Karpas-422 (cell line): ENCODE data around the gene C6. TPM values are rescaled to one million over a fixed set of nuclear protein-coding genes. Genes with fewer than 3 reads are reported as not detected.

ENCODE experiments used
- DNase-seq: peaks from one replicate; pipeline ENCODE4 v3.0.0-alpha.2; 2015
- H2AFZ ChIP-seq: fragments of 200-600 bp; sonication (generic); 2 replicates; pipeline ENCODE4 v1.6.1; 2014; ENCODE audit warnings: antibody characterized with exemption, low read length, mixed read lengths
- H3K27ac ChIP-seq: fragments of 200-600 bp; sonication (generic); 2 replicates; pipeline ENCODE4 v1.5.1; 2014; ENCODE audit warnings: mild to moderate bottlenecking, low read length, moderate library complexity
- H3K27me3 ChIP-seq: fragments of 200-600 bp; sonication (generic); 2 replicates; pipeline ENCODE4 v1.6.1; 2014; ENCODE audit warnings: low read length, mixed read lengths
- H3K36me3 ChIP-seq: fragments of 200-600 bp; sonication (generic); 2 replicates; pipeline ENCODE4 v1.6.1; 2014; ENCODE audit warnings: low read length, mixed read lengths; ENCODE audit not compliant: insufficient read depth
- H3K4me1 ChIP-seq: fragments of 200-600 bp; sonication (generic); 2 replicates; pipeline ENCODE4 v1.6.1; 2014; ENCODE audit warnings: mild to moderate bottlenecking, low read length, mixed read lengths
- H3K4me2 ChIP-seq: fragments of 200-600 bp; sonication (generic); 2 replicates; pipeline ENCODE4 v1.6.1; 2014; ENCODE audit warnings: low read length, low read depth, mild to moderate bottlenecking; ENCODE audit not compliant: poor library complexity, severe bottlenecking
- H3K4me3 ChIP-seq: fragments of 200-600 bp; sonication (generic); 2 replicates; pipeline ENCODE4 v1.5.1; 2014; ENCODE audit warnings: mild to moderate bottlenecking, antibody characterized with exemption, low read length, mixed read lengths
- H3K79me2 ChIP-seq: fragments of 200-600 bp; sonication (generic); 2 replicates; pipeline ENCODE4 v1.6.1; 2014; ENCODE audit warnings: mild to moderate bottlenecking, low read length, mixed read lengths
- H3K9ac ChIP-seq: fragments of 200-600 bp; sonication (generic); 2 replicates; pipeline ENCODE4 v1.6.0; 2014; ENCODE audit warnings: low read length
- H3K9me2 ChIP-seq: fragments of 200-600 bp; sonication (generic), shearing (Covaris generic); replicated peaks from 2 replicates; pipeline ENCODE4 v1.6.0; 2014; ENCODE audit warnings: mild to moderate bottlenecking, low read length, moderate library complexity; ENCODE audit not compliant: insufficient read depth
- H3K9me3 ChIP-seq: fragments of 300-700, 200-600 bp; sonication (generic); 2 replicates; pipeline ENCODE4 v1.6.1; 2014; ENCODE audit warnings: low read length, mixed read lengths
- H4K20me1 ChIP-seq: fragments of 200-600 bp; sonication (generic); 2 replicates; pipeline ENCODE4 v1.6.1; 2014; ENCODE audit warnings: mild to moderate bottlenecking, antibody characterized with exemption, low read length, low read depth; ENCODE audit not compliant: insufficient read depth
- total RNA-seq: library from RNA; depleted of rRNA; stranded (reverse); fragments of >200 nt; shearing (Covaris generic); gene quantifications from 2 replicates; pipeline ENCODE4 v1.2.3, GENCODE V29; 2014; ENCODE audit warnings: low replicate concordance

C6 gene
- total RNA-seq, 1 experiment from 2014 or later, result not detected

DNA sequence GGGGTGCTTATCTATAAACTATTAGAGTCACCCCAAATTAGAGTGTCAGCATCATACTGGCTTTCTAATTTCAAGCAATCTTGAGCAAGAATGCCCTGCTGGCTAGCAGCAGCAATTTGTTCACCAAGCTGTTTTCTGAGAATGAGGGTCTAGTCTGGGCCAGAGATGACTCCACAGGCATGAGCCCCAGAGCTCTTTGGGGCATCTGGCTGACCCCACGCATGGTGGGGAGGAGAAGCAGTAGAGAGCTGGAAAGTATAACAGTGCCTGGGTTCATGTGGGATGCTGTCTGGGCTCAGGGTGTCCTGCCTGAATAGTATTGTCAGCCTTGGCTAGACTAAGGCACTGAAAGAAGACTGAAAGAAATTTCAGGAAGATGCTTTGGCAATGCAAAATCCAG lies 64.9 kb downstream of the C6 start:
- Histone ChIP-seq H3K27me3 (no peaks in the 10 kb centered on the region), H2AFZ (no peak overlapping the region), H3K27ac (no peak overlapping the region), H3K9me2 (no peaks in the 10 kb centered on the region; the same call in 1 of the 2 replicates), H3K4me2 (no peak overlapping the region), H3K79me2 (no peaks in the 10 kb centered on the region), H3K4me3 (no peak overlapping the region), H4K20me1 (no peaks in the 10 kb centered on the region), H3K36me3 (no peaks in the 10 kb centered on the region), H3K9ac (no peak overlapping the region), H3K9me3 (no peaks in the 10 kb centered on the region), H3K4me1 (peaks cover 2% of the 10 kb centered on the region; the same call in 1 of the 2 replicates)
- DNase-seq, result no peak

DNA sequence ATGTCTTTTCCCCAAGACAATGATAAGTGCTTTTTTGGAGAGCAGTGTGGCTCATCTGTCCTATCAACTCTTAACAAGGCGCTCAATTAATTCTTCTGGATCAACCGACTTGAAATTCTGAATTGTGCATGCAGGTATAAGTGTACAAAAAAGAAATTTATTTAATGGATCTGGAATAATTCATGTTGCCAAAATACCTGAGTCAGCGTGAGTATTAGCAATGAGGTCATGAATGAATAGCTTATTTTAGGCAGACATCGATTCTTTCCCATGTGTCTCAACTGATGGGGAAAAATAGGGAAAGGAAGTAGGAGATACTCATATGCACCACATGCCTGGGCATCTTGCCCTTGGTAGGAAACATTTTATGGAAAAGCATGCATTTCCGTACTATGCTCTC lies 68.0 kb downstream of the C6 start:
- Histone ChIP-seq H3K9me2 (no peaks in the 10 kb centered on the region; the same call in 1 of the 2 replicates), H3K79me2 (no peaks in the 10 kb centered on the region), H3K4me1 (no peaks in the 10 kb centered on the region), H4K20me1 (no peaks in the 10 kb centered on the region), H3K9ac (no peak overlapping the region), H3K4me2 (no peak overlapping the region), H3K27ac (no peak overlapping the region), H3K9me3 (no peaks in the 10 kb centered on the region), H3K27me3 (no peaks in the 10 kb centered on the region), H3K4me3 (no peak overlapping the region), H3K36me3 (no peaks in the 10 kb centered on the region), H2AFZ (no peak overlapping the region)
- DNase-seq, result no peak

DNA sequence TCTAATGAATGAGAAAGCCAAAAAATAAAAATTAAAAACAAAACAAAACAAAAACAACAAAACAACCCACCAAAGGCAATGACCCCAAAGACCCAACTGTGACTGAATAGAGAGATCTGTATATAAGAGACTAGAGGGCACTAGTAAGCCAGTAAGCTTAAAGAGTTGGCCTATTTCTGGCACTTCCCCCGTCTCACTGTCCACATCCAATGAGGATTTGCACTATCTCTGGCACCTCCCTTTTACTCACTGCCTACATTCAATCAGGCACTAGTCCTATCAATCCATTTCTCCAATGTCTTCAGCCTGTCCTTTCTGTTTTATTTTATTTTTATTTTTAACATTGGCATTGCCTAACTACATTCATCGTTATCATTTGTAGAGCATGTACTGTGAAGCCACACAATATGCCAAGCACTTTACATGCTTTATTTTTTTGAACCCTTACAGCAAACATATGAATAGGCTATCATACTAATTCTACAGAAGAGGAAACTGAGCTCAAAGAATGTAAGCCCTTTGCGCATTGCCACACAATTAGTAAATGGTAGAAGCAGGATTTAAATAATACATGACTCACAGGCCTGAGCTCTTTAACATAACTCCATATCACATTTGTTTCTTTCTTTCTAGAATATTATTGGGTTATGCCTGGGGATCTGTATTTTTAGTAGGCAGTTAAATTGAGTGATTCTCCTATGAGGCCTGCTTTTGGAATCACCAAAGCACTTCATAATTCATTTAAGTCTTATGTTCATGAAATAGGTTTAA lies 70.0 kb downstream of the C6 start:
- no peaks in the 10 kb centered on the region for H3K27me3 ChIP-seq
- DNase-seq, result no peak
- no peaks in the 10 kb centered on the region for H3K36me3 ChIP-seq
- no peaks in the 10 kb centered on the region for H3K9me3 ChIP-seq
- no peaks in the 10 kb centered on the region; the same call in 1 of the 2 replicates for H3K9me2 ChIP-seq
- H3K4me1 ChIP-seq, result peaks cover 17% of the 10 kb centered on the region
- H3K4me3 ChIP-seq, result no peak overlapping the region
- H3K79me2 ChIP-seq, result no peaks in the 10 kb centered on the region
- H3K27ac ChIP-seq, result no peak overlapping the region
- H3K9ac ChIP-seq, result no peak overlapping the region
- no peak overlapping the region for H2AFZ ChIP-seq
- H4K20me1 ChIP-seq, result no peaks in the 10 kb centered on the region
- H3K4me2 ChIP-seq, result no peak overlapping the region

DNA sequence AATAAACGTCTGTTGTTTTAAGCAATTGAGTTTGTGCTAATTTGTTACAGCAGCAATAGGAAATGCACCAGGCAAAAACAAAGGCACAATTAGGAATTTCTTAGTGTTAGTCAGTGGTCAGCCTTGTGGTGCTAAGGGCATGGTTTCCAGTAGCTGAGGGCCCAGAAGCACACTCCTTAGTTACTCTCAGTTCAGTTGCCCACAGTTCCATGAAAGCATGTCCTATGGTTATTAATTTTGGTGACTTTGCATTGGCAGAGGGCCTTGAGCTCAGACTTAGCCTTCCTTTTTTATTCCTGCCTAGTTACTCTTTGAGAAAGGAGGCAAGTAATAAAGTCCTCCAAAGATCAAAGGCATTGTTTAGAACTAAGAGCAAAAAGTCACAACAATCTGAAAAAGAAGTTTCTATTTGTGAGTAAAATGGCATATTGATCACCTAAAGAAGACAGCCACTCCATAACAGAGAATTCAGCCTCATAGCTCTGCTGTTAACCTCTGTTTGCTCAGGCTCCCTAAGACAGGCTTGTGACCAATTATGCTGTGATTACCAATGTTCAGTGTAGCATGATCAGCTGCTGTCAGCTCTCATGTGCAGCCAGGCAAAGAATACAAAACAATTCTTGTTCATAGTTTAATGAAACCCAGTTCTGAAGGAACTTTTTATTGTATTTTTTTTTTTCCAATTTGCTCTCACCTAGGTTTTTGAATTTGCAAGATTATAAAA lies 85.2 kb downstream of the C6 start:
- no peak for DNase-seq

DNA sequence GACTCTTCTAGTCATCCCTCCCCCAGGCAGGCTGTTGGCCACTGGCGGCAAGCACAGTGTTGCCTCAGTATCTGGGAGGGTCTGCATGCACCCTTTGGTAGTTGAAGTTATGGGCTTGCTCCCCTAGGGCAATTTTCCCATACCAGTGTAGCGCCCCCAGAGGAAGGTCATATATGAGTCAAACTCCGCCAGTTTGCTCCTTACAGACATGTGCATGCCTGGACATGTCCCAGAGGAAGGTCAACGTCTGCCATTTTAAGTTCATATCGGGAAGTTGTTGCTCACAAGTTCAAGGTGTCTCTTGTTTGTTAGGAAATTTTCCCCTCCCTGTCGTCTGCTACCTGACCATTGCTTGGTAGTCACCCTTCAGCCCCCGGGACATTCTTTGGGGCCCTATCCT lies 90.9 kb downstream of the C6 start:
- Histone ChIP-seq H3K79me2 (no peaks in the 10 kb centered on the region), H4K20me1 (no peaks in the 10 kb centered on the region), H3K27ac (no peak overlapping the region), H3K9me2 (no peaks in the 10 kb centered on the region), H2AFZ (no peak overlapping the region), H3K36me3 (no peaks in the 10 kb centered on the region), H3K4me2 (no peak overlapping the region), H3K9me3 (no peaks in the 10 kb centered on the region), H3K4me3 (no peak overlapping the region), H3K27me3 (no peaks in the 10 kb centered on the region), H3K4me1 (no peaks in the 10 kb centered on the region), H3K9ac (no peak overlapping the region)
- DNase-seq, result peak; percentile 79

More for the DNA sequence above, 85.2 kb downstream of the C6 start:
- Histone ChIP-seq H3K36me3 (no peaks in the 10 kb centered on the region), H3K9me3 (no peaks in the 10 kb centered on the region), H3K9me2 (0 out of 2 replicates have a peak, but pooled peaks cover 3% of the 10 kb centered on the region), H2AFZ (no peak overlapping the region), H3K27me3 (no peaks in the 10 kb centered on the region), H3K4me3 (no peak overlapping the region), H3K79me2 (no peaks in the 10 kb centered on the region), H3K9ac (no peak overlapping the region), H3K27ac (no peak overlapping the region), H3K4me2 (no peak overlapping the region), H4K20me1 (no peaks in the 10 kb centered on the region), H3K4me1 (peaks cover 7% of the 10 kb centered on the region)

DNA sequence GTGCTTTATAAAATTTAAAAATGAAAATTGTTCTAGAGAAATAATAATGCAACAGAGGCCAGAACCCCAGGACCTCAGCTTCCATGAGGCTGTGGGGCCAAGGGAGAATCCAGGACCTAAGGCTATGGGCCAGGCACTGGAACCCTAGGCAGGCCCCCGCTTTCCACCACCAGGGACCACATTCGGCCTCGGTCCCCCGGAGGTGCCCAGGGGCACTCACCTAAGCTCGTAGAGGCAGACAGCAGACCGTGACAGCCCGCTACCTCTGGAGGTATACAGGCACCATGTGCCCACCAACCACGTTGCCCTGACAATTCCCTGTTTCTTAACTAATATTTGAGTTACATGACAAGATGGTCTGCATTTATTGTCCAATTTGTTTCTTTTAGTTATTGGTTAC lies 92.7 kb downstream of the C6 start:
- H3K9me2 ChIP-seq, result no peaks in the 10 kb centered on the region
- no peaks in the 10 kb centered on the region for H3K27me3 ChIP-seq
- no peaks in the 10 kb centered on the region for H3K79me2 ChIP-seq
- no peaks in the 10 kb centered on the region for H3K9me3 ChIP-seq
- no peaks in the 10 kb centered on the region for H3K36me3 ChIP-seq
- no peak overlapping the region for H3K4me3 ChIP-seq
- H3K4me2 ChIP-seq, result no peak overlapping the region
- no peaks in the 10 kb centered on the region for H4K20me1 ChIP-seq
- no peak overlapping the region for H3K9ac ChIP-seq
- DNase-seq, result no peak
- H3K4me1 ChIP-seq, result no peaks in the 10 kb centered on the region
- no peak overlapping the region for H2AFZ ChIP-seq
- no peak overlapping the region for H3K27ac ChIP-seq

DNA sequence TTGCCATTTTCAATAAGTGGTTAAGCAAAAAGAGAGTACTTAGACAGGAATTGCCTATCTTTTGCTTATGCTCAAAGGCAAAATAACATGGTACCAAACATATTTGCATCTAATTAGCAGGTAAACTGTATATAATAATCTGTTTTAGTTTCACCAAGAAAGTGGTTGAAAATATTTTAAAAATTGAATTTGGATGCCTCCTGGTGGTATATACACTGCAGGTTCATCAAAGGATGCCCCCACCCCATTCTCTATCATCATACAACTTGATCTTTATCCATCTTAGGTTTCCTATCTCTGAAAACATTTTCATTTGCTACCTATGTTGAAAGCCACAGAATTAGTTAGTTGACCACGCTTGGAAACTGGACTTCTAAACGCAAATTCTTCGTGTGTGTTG lies 95.2 kb downstream of the C6 start:
- no peak overlapping the region for H3K4me3 ChIP-seq
- H3K27ac ChIP-seq, result no peak overlapping the region
- H2AFZ ChIP-seq, result no peak overlapping the region
- H3K9me2 ChIP-seq, result no peaks in the 10 kb centered on the region
- H3K79me2 ChIP-seq, result no peaks in the 10 kb centered on the region
- no peaks in the 10 kb centered on the region for H4K20me1 ChIP-seq
- no peak overlapping the region for H3K9ac ChIP-seq
- H3K4me1 ChIP-seq, result no peaks in the 10 kb centered on the region
- H3K9me3 ChIP-seq, result no peaks in the 10 kb centered on the region
- no peak overlapping the region for H3K4me2 ChIP-seq
- H3K36me3 ChIP-seq, result no peaks in the 10 kb centered on the region
- H3K27me3 ChIP-seq, result no peaks in the 10 kb centered on the region
- peak; percentile 71 for DNase-seq

DNA sequence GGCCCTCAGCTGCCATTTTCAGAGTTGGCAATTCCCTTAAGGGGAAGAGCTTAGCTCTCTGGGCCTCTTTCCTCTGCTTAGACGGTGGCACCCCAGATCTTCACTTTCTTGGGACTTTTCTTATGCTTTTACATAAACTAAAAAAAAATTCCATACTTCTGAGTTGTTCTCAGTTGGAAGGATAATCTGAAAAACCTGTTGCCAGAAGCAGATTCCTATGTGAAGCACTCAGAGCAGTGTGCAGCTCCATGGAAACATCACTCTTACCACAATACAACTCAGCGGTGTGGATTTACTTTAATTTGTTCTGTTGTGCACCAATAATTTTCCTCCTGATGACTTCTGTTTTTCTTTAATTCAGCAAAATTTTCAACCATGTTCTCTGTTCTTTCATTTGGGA lies 98.1 kb downstream of the C6 start:
- Histone ChIP-seq H3K9me3 (no peaks in the 10 kb centered on the region), H3K4me1 (peaks cover 4% of the 10 kb centered on the region; the same call in 1 of the 2 replicates), H3K4me2 (no peak overlapping the region), H4K20me1 (no peaks in the 10 kb centered on the region), H3K79me2 (no peaks in the 10 kb centered on the region), H2AFZ (no peak overlapping the region), H3K27ac (no peak overlapping the region), H3K27me3 (no peaks in the 10 kb centered on the region), H3K9ac (no peak overlapping the region), H3K36me3 (no peaks in the 10 kb centered on the region), H3K9me2 (no peaks in the 10 kb centered on the region), H3K4me3 (no peak overlapping the region)
- no peak for DNase-seq
